HEK293T (cell line): ENCODE results near the gene MAP6D1.

Experiments used
- CTCF ChIA-PET: fragments of 350-600 bp; formaldehyde crosslinking; extraction: SDS; loops from one replicate; lab custom pipeline; 2021; ENCODE audit warnings: antibody characterized with exemption, inconsistent platforms; lab: Yijun Ruan, JAX
- POLR2A ChIA-PET: fragments of 350-600 bp; formaldehyde crosslinking; extraction: SDS; loops from one replicate; lab custom pipeline; 2020; ENCODE audit warnings: antibody characterized with exemption, inconsistent platforms; lab: Yijun Ruan, JAX
- DNase-seq: peaks from one replicate; pipeline ENCODE4 v3.0.0; 2012; ENCODE audit warnings: mixed read lengths; ENCODE audit errors: extremely low spot score
- ARNT ChIP-seq: fragments of 450-650 bp; IDR thresholded peaks from 2 replicates; pipeline ENCODE4 v1.6.1; 2017; ENCODE audit warnings: mild to moderate bottlenecking
- BHLHE40 ChIP-seq: fragments of 450-650 bp; IDR thresholded peaks from 2 replicates; pipeline ENCODE4 v1.6.1; 2016; ENCODE audit warnings: mild to moderate bottlenecking, moderate library complexity, borderline replicate concordance
- CTBP1 ChIP-seq: fragments of 450-650 bp; IDR thresholded peaks from 2 replicates; pipeline ENCODE4 v1.6.1; 2016; ENCODE audit warnings: borderline replicate concordance
- ELF4 ChIP-seq: fragments of 450-650 bp; IDR thresholded peaks from 2 replicates; pipeline ENCODE4 v1.6.1; 2017; ENCODE audit warnings: antibody characterized with exemption
- FOXA1 ChIP-seq: fragments of 450-650 bp; IDR thresholded peaks from 2 replicates; pipeline ENCODE4 v1.6.1; 2016; ENCODE audit warnings: mild to moderate bottlenecking
- FOXK2 ChIP-seq: fragments of 450-650 bp; IDR thresholded peaks from 2 replicates; pipeline ENCODE4 v1.6.1; 2016; ENCODE audit warnings: mild to moderate bottlenecking
- FOXM1 ChIP-seq: fragments of 450-650 bp; IDR thresholded peaks from 2 replicates; pipeline ENCODE4 v1.6.1; 2017; ENCODE audit warnings: mild to moderate bottlenecking, borderline replicate concordance
- HDGF ChIP-seq: fragments of 450-650 bp; IDR thresholded peaks from 2 replicates; pipeline ENCODE4 v1.6.1; 2017; ENCODE audit warnings: antibody characterized with exemption, borderline replicate concordance
- L3MBTL2 ChIP-seq: fragments of 450-650 bp; conservative IDR thresholded peaks from 2 replicates; pipeline ENCODE4 v1.6.1; 2016; ENCODE audit warnings: mild to moderate bottlenecking
- LEF1 ChIP-seq: fragments of 450-650 bp; IDR thresholded peaks from 2 replicates; pipeline ENCODE4 v1.6.1; 2017; ENCODE audit warnings: mild to moderate bottlenecking, borderline replicate concordance
- NFRKB ChIP-seq: fragments of 450-650 bp; IDR thresholded peaks from 2 replicates; pipeline ENCODE4 v1.6.1; 2016; ENCODE audit warnings: mild to moderate bottlenecking, moderate library complexity
- SP1 ChIP-seq: fragments of 450-650 bp; IDR thresholded peaks from 2 replicates; pipeline ENCODE4 v1.6.1; 2017
- SUZ12 ChIP-seq: fragments of 450-650 bp; IDR thresholded peaks from 2 replicates; pipeline ENCODE4 v1.6.1; 2016; ENCODE audit warnings: mild to moderate bottlenecking
- TARDBP ChIP-seq: fragments of 450-650 bp; IDR thresholded peaks from 2 replicates; pipeline ENCODE4 v1.6.1; 2016
- ZNF384 ChIP-seq: fragments of 450-650 bp; IDR thresholded peaks from 2 replicates; pipeline ENCODE4 v1.6.1; 2016
- TF ChIP-seq, protein P1 (sequence below): fragments of 450-650 bp; IDR thresholded peaks from 2 replicates; pipeline ENCODE4 v1.6.1; 2016

MAP6D1 gene

DNA sequence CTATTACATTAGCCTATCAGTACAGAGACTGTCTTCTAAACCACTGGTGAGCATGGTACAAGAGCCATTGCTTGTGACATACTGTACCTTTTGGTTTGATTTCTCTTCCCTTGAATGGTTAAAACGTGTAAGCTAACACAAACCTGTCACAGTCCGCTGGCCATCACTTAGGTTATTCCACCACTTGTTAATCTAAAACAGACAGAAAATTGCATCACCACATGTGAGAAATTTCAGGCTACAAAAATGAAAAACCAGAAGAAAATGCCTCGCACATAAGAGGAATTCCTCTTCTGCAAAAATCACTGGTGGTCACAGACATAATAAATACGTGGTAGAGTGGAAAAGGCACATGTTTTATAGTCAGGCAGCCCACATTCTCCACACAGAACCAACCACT is 37.2 kb upstream of the MAP6D1 start:
- ChIA-PET CTCF (no interaction called here), POLR2A (no interaction called here)
- TF ChIP-seq ZNF384 (no peak), TARDBP (no peak), ARNT (no peak), NFRKB (no peak), SP1 (no peak), HDGF (no peak), SUZ12 (no peak)
- TF ChIP-seq, protein P1, sequence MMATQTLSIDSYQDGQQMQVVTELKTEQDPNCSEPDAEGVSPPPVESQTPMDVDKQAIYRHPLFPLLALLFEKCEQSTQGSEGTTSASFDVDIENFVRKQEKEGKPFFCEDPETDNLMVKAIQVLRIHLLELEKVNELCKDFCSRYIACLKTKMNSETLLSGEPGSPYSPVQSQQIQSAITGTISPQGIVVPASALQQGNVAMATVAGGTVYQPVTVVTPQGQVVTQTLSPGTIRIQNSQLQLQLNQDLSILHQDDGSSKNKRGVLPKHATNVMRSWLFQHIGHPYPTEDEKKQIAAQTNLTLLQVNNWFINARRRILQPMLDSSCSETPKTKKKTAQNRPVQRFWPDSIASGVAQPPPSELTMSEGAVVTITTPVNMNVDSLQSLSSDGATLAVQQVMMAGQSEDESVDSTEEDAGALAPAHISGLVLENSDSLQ: no peak
- DNase-seq: no peak

DNA sequence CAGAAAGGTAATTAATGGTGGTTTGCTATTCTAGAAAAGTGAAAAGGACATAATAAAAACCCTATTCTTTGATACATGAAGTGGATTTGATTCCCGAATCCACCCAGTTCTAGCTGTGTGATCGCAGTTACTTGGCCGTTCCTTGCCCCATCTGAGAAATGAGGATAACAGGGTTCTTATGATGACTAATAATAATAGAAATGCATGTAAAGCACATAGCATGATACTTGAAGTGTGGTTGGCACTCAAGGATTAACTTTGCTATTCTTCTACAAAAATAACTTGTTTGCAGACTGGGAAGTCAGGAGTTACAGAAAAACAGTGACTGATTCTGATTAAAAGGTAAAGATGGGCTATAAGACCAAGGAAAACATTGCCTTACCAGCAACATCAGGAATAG is 32.5 kb upstream of the MAP6D1 start:
- no peak for TF ChIP-seq LEF1
- no peak for TF ChIP-seq CTBP1
- TF ChIP-seq L3MBTL2: no peak
- no peak for TF ChIP-seq FOXA1
- TF ChIP-seq ELF4: no peak
- TF ChIP-seq HDGF: no peak
- no peak for TF ChIP-seq FOXK2
- no peak for TF ChIP-seq FOXM1
- TF ChIP-seq SUZ12: no peak
- no peak for TF ChIP-seq ZNF384
- TF ChIP-seq BHLHE40: no peak
- no peak for TF ChIP-seq SP1
- no peak for TF ChIP-seq ARNT
- TF ChIP-seq, protein P1: no peak
- no peak for TF ChIP-seq NFRKB
- TF ChIP-seq TARDBP: no peak
- POLR2A ChIA-PET: no interaction called here
- no peak for DNase-seq
- CTCF ChIA-PET: no interaction called here

DNA sequence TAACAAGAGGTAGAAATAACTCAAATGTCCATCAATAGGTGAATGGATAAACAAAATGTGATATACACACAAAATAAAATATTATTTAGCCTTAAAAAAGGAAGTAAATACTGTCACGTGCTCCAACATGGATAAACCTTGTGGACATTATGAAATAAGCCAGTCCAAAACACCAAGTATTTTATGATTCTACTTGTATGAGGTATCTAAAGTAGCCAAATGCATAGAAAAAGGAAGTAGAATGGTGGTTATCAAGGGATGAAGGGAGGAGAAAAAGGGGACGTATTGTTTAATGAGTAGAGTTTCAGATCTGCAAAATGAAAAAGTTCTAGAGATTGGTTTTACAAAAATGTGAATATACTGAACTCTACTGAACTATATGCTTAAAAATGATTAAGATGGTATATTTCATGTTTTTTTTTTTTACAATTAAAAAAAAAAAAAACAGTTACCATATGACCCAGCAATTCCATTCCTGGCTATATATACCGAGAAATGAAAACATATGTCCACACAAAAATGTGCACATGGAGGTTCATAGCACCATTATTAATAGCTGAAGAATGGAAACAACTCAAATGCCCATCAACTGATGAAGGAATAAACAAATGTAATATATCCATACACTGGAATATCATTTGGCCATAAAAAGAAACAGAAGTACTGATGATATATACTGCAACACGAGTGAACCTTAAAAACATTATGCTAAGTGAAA is 29.1 kb upstream of the MAP6D1 start:
- TF ChIP-seq LEF1 (no peak), BHLHE40 (no peak), SUZ12 (no peak)
- no peak for DNase-seq
- ChIA-PET POLR2A (no interaction called here), CTCF (no interaction called here)

DNA sequence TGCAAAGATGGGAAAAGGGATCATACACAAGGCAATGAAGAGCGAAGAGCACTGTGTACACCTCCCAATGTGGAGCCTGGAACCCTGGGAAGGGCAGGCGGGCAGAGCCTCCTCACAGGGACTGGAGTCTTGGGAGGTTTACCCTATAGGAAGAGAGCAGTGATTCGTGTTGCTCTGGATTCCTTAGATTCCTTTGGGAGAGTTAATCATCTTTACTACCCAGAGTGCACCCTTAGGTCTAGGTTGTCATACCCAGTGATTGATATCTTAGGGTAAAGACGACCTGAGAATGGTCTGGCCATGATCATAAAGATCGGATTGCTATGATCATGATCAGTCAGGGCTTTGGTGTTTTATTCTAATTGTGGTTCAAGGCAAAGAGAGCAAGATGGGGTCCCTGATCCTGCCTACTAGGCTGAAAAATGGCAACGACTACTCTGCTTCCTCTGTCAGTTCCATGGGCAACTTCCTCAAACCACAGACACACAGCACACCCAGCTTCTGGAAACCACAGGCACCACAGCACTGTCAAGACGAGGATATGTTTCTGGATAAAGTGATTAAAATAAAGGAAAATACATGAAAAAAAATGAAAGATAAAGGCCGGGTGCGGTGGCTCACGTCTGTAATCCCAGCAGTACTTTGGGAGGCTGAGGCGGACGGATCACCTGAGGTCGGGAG is 20.4 kb upstream of the MAP6D1 start:
- TF ChIP-seq, protein P1: no peak
- TF ChIP-seq SUZ12: no peak
- TF ChIP-seq L3MBTL2: no peak
- no peak for TF ChIP-seq FOXK2
- POLR2A ChIA-PET: no interaction called here
- DNase-seq: no peak
- CTCF ChIA-PET: no interaction called here

DNA sequence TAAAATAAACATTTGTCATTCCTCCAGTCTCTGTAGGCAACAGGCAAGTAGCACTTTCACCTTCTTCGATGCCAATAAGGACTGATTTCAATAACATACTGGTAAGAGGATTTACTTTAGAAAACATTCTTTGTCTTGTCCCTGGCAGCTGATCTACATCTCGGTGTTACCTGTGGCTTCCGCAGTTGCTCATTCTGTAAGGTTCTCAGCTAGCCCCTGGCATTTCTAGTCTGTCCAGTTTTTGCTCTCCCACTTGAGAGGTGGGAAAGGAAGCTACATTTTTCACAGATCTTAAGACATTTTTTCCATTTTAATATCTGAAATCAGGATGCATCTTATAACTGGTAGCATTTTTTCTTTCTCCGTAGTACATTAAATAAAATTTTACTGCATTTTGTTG is 19.7 kb upstream of the MAP6D1 start:
- CTCF ChIA-PET: no interaction called here

More for the DNA sequence above, 19.7 kb upstream of the MAP6D1 start:
- no peak for DNase-seq
- POLR2A ChIA-PET: no interaction called here
- no peak for TF ChIP-seq CTBP1
- no peak for TF ChIP-seq SP1
- TF ChIP-seq L3MBTL2: no peak
- no peak for TF ChIP-seq ARNT
- TF ChIP-seq HDGF: no peak
- TF ChIP-seq ELF4: no peak
- TF ChIP-seq FOXA1: no peak
- no peak for TF ChIP-seq TARDBP
- TF ChIP-seq LEF1: no peak
- TF ChIP-seq, protein P1: no peak
- no peak for TF ChIP-seq FOXK2
- no peak for TF ChIP-seq FOXM1
- no peak for TF ChIP-seq NFRKB
- TF ChIP-seq SUZ12: no peak
- no peak for TF ChIP-seq ZNF384
- TF ChIP-seq BHLHE40: no peak
